K562 (cell line): ENCODE measurements around the gene SLC7A10. TPM values are rescaled to one million over a fixed set of nuclear protein-coding genes. Genes with fewer than 3 reads are reported as not detected.

ENCODE experiments used
- ATAC-seq: fragments of 200-7000 bp; cut with Tn5 transposase; 3 replicates; pipeline ENCODE4 v1.9.1; 2020; ENCODE audit warnings: moderate library complexity
- BruUV-seq: library from RNA; stranded (reverse); fragments of 400-500 nt; replicated peaks from 2 replicates; lab custom pipeline; 2021; lab: Mats Ljungman, UMichigan
- CTCF ChIA-PET: fragments of 300-600 bp; formaldehyde crosslinking; extraction: SDS; loops from one replicate; lab custom pipeline; 2021; ENCODE audit warnings: low intra/inter-chr PET ratio; lab: Yijun Ruan, JAX
- POLR2A ChIA-PET: fragments of 300-600, 350-650 bp; sonication (Branson Sonifier 250); formaldehyde crosslinking; extraction: SDS; loops from one replicate; lab custom pipeline; 2021; ENCODE audit warnings: antibody characterized with exemption, inconsistent platforms; lab: Yijun Ruan, JAX
- DNase-seq, 4 experiments: peaks; one replicate each; pipeline versions ENCODE4 v3.0.0 to v3.0.0-alpha.2; 2011 to 2018; ENCODE audit warnings: low spot score in 3 of 4, mixed read lengths in 3 of 4; ENCODE audit errors: extremely low read depth in 1 of 4
- FAIRE-seq: peaks from 2 replicates; lab custom pipeline; 2011; peaks lifted over from hg19 to GRCh38; lab: Jason Lieb, UNC
- H2AFZ ChIP-seq: 2 replicates; pipeline ENCODE4 v1.6.0; 2011; ENCODE audit warnings: low read depth, low read length, control low read depth, inconsistent platforms
- H3K27ac ChIP-seq: fragments of 200-600 bp; 3 replicates; pipeline ENCODE4 v1.8.0; 2011; ENCODE audit warnings: low read depth, mild to moderate bottlenecking, control low read depth, inconsistent platforms, low read length, moderate library complexity, mixed read lengths; ENCODE audit errors: extremely low read depth
- H3K27me3 ChIP-seq, 2 experiments: fragments of 300-600 bp in 1 of 2; 2 replicates in 1 of 2; 3 replicates in 1 of 2; pipeline versions ENCODE4 v1.6.0 to v1.8.0; 2011; ENCODE audit warnings: inconsistent platforms in 2 of 2, low read length in 2 of 2, mild to moderate bottlenecking in 1 of 2, mixed read lengths in 1 of 2, moderate library complexity in 1 of 2; ENCODE audit not compliant: control insufficient read depth in 2 of 2, insufficient read depth in 2 of 2
- H3K36me3 ChIP-seq: fragments of 300-600 bp; 3 replicates; pipeline ENCODE4 v1.8.0; 2011; ENCODE audit warnings: mild to moderate bottlenecking, low read length, inconsistent platforms; ENCODE audit not compliant: control insufficient read depth, insufficient read depth
- H3K4me1 ChIP-seq, 2 experiments: fragments of 200-600 bp in 1 of 2; replicated peaks in 1 of 2; 2 replicates in 1 of 2; 3 replicates in 1 of 2; pipeline versions ENCODE4 v1.5.1 to v1.8.0; 2011; ENCODE audit warnings: inconsistent platforms in 2 of 2, low read length in 2 of 2, mild to moderate bottlenecking in 1 of 2, mixed read lengths in 1 of 2, moderate library complexity in 1 of 2; ENCODE audit not compliant: control insufficient read depth in 2 of 2, insufficient read depth in 2 of 2
- H3K4me2 ChIP-seq: 2 replicates; pipeline ENCODE4 v1.6.1; 2011; ENCODE audit warnings: low read length, control low read depth, inconsistent platforms, mixed read lengths; ENCODE audit not compliant: insufficient read depth
- H3K4me3 ChIP-seq: fragments of 200-600 bp; sonication (generic), shearing (Covaris generic); 2 replicates; pipeline ENCODE4 v1.5.1; 2016; ENCODE audit warnings: control low read depth, inconsistent platforms
- H3K79me2 ChIP-seq: fragments of 200-600 bp; 3 replicates; pipeline ENCODE4 v1.8.0; 2011; ENCODE audit warnings: low read length, inconsistent platforms; ENCODE audit not compliant: control insufficient read depth, insufficient read depth
- H3K9ac ChIP-seq, 2 experiments: 2 replicates each; pipeline versions ENCODE4 v1.6.0 to v1.6.1; 2011; ENCODE audit warnings: low read depth in 2 of 2, low read length in 2 of 2, control low read depth in 1 of 2, inconsistent platforms in 1 of 2, mild to moderate bottlenecking in 1 of 2, mixed read lengths in 1 of 2; ENCODE audit not compliant: insufficient read depth in 1 of 2
- H3K9me1 ChIP-seq: one replicate; pipeline ENCODE4 v1.6.0; 2011; ENCODE audit warnings: inconsistent platforms, mild to moderate bottlenecking, low read length, moderate library complexity; ENCODE audit not compliant: control insufficient read depth, insufficient read depth
- H3K9me3 ChIP-seq: replicated peaks from 2 replicates; pipeline ENCODE4 v1.5.1; 2011; ENCODE audit warnings: low read depth, low read length, inconsistent platforms; ENCODE audit not compliant: control insufficient read depth, insufficient read depth
- H4K20me1 ChIP-seq: replicated peaks from 2 replicates; pipeline ENCODE4 v1.6.1; 2011; ENCODE audit warnings: low read length, inconsistent platforms, mixed read lengths; ENCODE audit not compliant: control insufficient read depth, insufficient read depth
- CTCFL ChIP-seq: IDR thresholded peaks from 2 replicates; pipeline ENCODE4 v1.6.1; 2011; ENCODE audit warnings: borderline replicate concordance, low read depth, mild to moderate bottlenecking, moderate library complexity, low read length; ENCODE audit not compliant: insufficient read depth, poor library complexity, severe bottlenecking
- ETS2 ChIP-seq: IDR thresholded peaks from 2 replicates; pipeline ENCODE4 v1.6.1; 2016; ENCODE audit warnings: borderline replicate concordance, missing genetic modification characterization, mild to moderate bottlenecking, moderate library complexity, missing compliant biosample characterization; ENCODE audit not compliant: poor library complexity, severe bottlenecking
- GTF2F1 ChIP-seq: IDR thresholded peaks from 2 replicates; pipeline ENCODE4 v1.6.1; 2011; ENCODE audit warnings: low read depth, low read length, improper control_type of control experiment
- HDAC3 ChIP-seq: fragments of 450-650 bp; IDR thresholded peaks from 2 replicates; pipeline ENCODE4 v1.6.1; 2018; ENCODE audit warnings: borderline replicate concordance, mild to moderate bottlenecking, moderate library complexity; ENCODE audit not compliant: partially characterized antibody
- KAT2B ChIP-seq: IDR thresholded peaks from one replicate; pipeline ENCODE4 v1.6.1; 2012; ENCODE audit warnings: low read depth, mild to moderate bottlenecking, control low read depth, inconsistent platforms, low read length, moderate library complexity
- KDM4B ChIP-seq, 2 experiments: fragments of 450-650 bp in 1 of 2; sonication (generic) in 1 of 2; IDR thresholded peaks; 2 replicates each; pipeline ENCODE4 v1.6.1; 2016 to 2017; ENCODE audit warnings: borderline replicate concordance in 2 of 2, antibody characterized with exemption in 1 of 2, low read depth in 1 of 2, mild to moderate bottlenecking in 1 of 2
- KLF6 ChIP-seq: fragments of 250-450 bp; sonication (Bioruptor Pico); IDR thresholded peaks from 2 replicates; pipeline ENCODE4 v1.4.0; 2020; ENCODE audit warnings: mild to moderate bottlenecking, moderate library complexity, borderline replicate concordance
- PCBP1 ChIP-seq: fragments of 200-400 bp; formaldehyde crosslinking; IDR thresholded peaks from 2 replicates; pipeline ENCODE4 v1.6.1; 2018; ENCODE audit warnings: mild to moderate bottlenecking, low read depth, low read length; ENCODE audit not compliant: poor library complexity, severe bottlenecking
- RBM22 ChIP-seq: fragments of 200-400 bp; formaldehyde crosslinking; IDR thresholded peaks from 2 replicates; pipeline ENCODE4 v1.6.1; 2018; ENCODE audit warnings: low read length, low read depth; ENCODE audit not compliant: poor library complexity, severe bottlenecking
- SFPQ ChIP-seq: fragments of 200-400 bp; formaldehyde crosslinking; IDR thresholded peaks from 2 replicates; pipeline ENCODE4 v1.6.1; 2017; ENCODE audit warnings: mild to moderate bottlenecking, low read depth, low read length, moderate library complexity
- SIX5 ChIP-seq, 2 experiments: IDR thresholded peaks; 2 replicates each; pipeline ENCODE4 v1.6.1; 2011; ENCODE audit warnings: low read length in 2 of 2, borderline replicate concordance in 1 of 2, low read depth in 1 of 2, mild to moderate bottlenecking in 1 of 2, moderate library complexity in 1 of 2; ENCODE audit not compliant: insufficient read depth in 1 of 2
- SMAD3 ChIP-seq: fragments of 450-650 bp; formaldehyde crosslinking; conservative IDR thresholded peaks from 2 replicates; pipeline ENCODE4 v1.4.0; 2020; ENCODE audit warnings: mild to moderate bottlenecking
- TAF15 ChIP-seq: fragments of 200-400 bp; formaldehyde crosslinking; IDR thresholded peaks from 2 replicates; pipeline ENCODE4 v1.6.1; 2017; ENCODE audit warnings: mild to moderate bottlenecking, low read depth, low read length, moderate library complexity
- ZFPM2 ChIP-seq: fragments of 250-450 bp; sonication (Bioruptor Pico); IDR thresholded peaks from 2 replicates; pipeline ENCODE4 v1.5.1; 2022; ENCODE audit warnings: mild to moderate bottlenecking
- ZKSCAN3 ChIP-seq: fragments of 250-450 bp; sonication (Bioruptor Pico); IDR thresholded peaks from 2 replicates; pipeline ENCODE4 v1.4.0; 2020
- WGBS: fragments of 100-300 bp; shearing (Covaris generic); methylation state at CpG from one replicate; pipeline ENCODE4 v1.1.6; 2016; ENCODE audit warnings: low coverage, mixed read lengths; ENCODE audit not compliant: insufficient coverage; ENCODE audit errors: missing lambda C conversion rate; 5-methylcytosine and 5-hydroxymethylcytosine counted together
- in situ Hi-C: fragments of 300-500 bp; cut with MboI; formaldehyde crosslinking; loops from 4 replicates; pipeline ENCODE4 v1.15.0; 2018; ENCODE audit warnings: inconsistent platforms, mixed read lengths
- intact Hi-C: fragments of 100-400 bp; cut with micrococcal nuclease; formaldehyde crosslinking; loops from 2 replicates; pipeline ENCODE4 v1.14.2; 2022
- polyA plus RNA-seq, 8 experiments: library from polyadenylated mRNA; depleted of rRNA in 4 of 8; stranded (reverse) in 5 of 8; unstranded in 3 of 8; fragments of >200 nt; fragmentation: Nextera tagmentation in 2 of 8; fragmentation: Illumina TruSeq in 1 of 8; extraction: Ambion mirVana in 2 of 8; extraction: Trizol in 1 of 8; gene quantifications; 2 replicates each; pipeline versions ENCODE4 v1.2.1 to v1.2.3, GENCODE V29; 2011 to 2014; ENCODE audit warnings: inconsistent platforms in 1 of 8, missing spikeins in 1 of 8
- total RNA-seq, 7 experiments: library from RNA; depleted of rRNA in 6 of 7; stranded (reverse); fragments of >200 nt in 6 of 7; fragmentation: Illumina TruSeq in 2 of 7; extraction: Trizol in 2 of 7; gene quantifications; 2 replicates each; pipeline versions ENCODE4 v1.2.1 to v1.2.3, GENCODE V29; 2011 to 2021; ENCODE audit warnings: low replicate concordance in 1 of 7

Gene SLC7A10
- total and polyA plus RNA-seq, 9 of the 15 experiments (the other 6 are each of a cell fraction or from before 2014, with no cell fraction given) = 0.07 TPM; not detected in 8

- POLR2A ChIA-PET = interaction anchor here (0.6 to 0.8 kb wide), 2 partner anchors 10 to 120 kb away, joined by 3 read pairs; partner anchors contain the start of gene CEBPG
- H3K27ac ChIP-seq = no peak overlapping the region
- CTCF ChIA-PET = interaction anchor here (0.9 kb wide), 1 partner anchor 31 kb away, joined by 3 read pairs; no protein-coding TSS in a partner anchor
- no peak overlapping the region for H3K9ac ChIP-seq
- H3K27me3 ChIP-seq = peaks cover 2 to 36% of the 10 kb centered on the region in 2 experiments; a peak in 2 of 5 replicates
- intact Hi-C loops = no loop called here
- H3K4me1 ChIP-seq = peaks cover 0 to 19% of the 10 kb centered on the region in 2 experiments; a peak in 2 of 5 replicates
- peaks cover 3% of the 10 kb centered on the region; the same call in 1 of the 2 replicates for H3K9me3 ChIP-seq
- no peak for FAIRE-seq
- no peak overlapping the region for H3K4me2 ChIP-seq
- no peak for DNase-seq
- H3K36me3 ChIP-seq = no peaks in the 10 kb centered on the region
- no peak overlapping the region for H2AFZ ChIP-seq
- TF ChIP-seq ETS2 = no peak
- TF ChIP-seq SIX5 (IDR thresholded peaks at IDR 0.05; ENCODE audit: borderline replicate concordance in 1 of 2, insufficient read depth in 1 of 2, low read depth in 1 of 2, low read length in 2 of 2) = no peak
- no peak for TF ChIP-seq SFPQ
- no peak for TF ChIP-seq ZFPM2 (CRISPR knock-in tag)
- TF ChIP-seq RBM22 = no peak
- TF ChIP-seq ZKSCAN3 = no peak
- TF ChIP-seq GTF2F1 = no peak
- no peak for TF ChIP-seq KAT2B
- TF ChIP-seq TAF15 = no peak
- no peak for TF ChIP-seq CTCFL
- TF ChIP-seq SMAD3 (CRISPR knock-in tag) = no peak
- no peak for TF ChIP-seq KDM4B (IDR thresholded peaks at IDR 0.05; ENCODE audit: borderline replicate concordance in 2 of 2, low read depth in 1 of 2)
- TF ChIP-seq PCBP1 = no peak
- TF ChIP-seq HDAC3 = no peak
- TF ChIP-seq KLF6 (CRISPR knock-in tag) = no peak
- in situ Hi-C loops = no loop called here
- H4K20me1 ChIP-seq = no peaks in the 10 kb centered on the region
- BruUV-seq = no TSS peak
- no peak for ATAC-seq
- no peaks in the 10 kb centered on the region for H3K79me2 ChIP-seq
- 0% methylated on average over 5 of the region's 8 CpGs for WGBS
- no peak overlapping the region for H3K4me3 ChIP-seq
- no peaks in the 10 kb centered on the region for H3K9me1 ChIP-seq
Observed at GRCh38 chr19:33252971-33253370, 27.3 kb upstream of the SLC7A10 start.
